Stimulated activated CD8-positive, alpha-beta memory T cell treated with anti-CD3 and anti-CD28 coated beads, Interleukin-15, amount 100 ng/mL, for 48 hours (primary cell): ENCODE data around the gene YWHAE.
"Not testable (repeated sequence)": the region's sequence is repeated elsewhere in the genome, so short reads cannot be mapped to it uniquely, and the experiment has no call there.

ENCODE experiments used
- DNase-seq, 2 donors: peaks; one replicate each; pipeline ENCODE4 v3.0.0-alpha.2; 2020; ENCODE audit warnings: low read depth in 2 of 2

Gene YWHAE

DNA sequence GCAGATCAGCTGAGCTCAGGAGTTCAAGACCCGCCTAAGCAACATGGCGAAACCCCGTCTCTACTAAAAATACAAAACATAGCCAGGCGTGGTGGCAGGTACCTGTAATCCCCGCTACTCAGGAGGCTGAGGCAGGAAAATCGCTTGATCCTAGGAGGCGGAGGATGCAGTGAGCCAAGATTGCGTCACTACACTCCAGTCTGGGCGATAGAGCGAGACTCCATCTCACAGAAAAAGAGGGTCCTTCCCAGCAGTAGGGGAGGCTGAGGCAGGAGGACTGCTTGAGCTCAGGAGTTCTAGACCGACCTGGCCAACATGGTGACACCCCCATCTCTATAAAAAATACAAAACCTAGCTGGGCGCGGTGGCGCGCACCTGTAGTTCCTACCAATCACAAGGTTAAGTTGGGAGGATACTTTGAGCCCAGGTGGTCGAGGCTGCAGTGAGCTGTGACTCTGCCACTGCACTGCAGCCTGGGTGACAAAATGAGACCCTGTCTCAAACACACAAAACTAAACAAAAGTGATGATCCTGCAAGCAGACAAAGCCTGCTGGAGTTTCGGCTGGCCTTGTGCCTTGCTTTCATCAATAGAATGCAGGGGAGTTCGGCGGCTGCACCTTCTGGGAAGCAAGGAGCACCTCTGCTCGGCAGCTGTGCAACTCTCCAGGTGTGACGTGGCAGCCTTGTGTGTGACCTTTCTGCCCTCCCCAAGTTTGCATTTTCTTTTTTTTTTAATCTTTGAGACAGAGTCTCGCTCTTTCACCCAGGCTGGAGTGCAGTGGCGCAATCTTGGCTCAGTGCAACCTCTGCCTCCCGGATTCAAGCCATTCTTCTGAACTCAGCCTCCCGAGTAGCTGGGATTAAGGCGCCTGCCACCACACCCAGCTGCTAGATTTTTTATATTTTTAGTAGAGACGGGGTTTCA is 12.4 kb upstream of the YWHAE start:
- no peak for DNase-seq

DNA sequence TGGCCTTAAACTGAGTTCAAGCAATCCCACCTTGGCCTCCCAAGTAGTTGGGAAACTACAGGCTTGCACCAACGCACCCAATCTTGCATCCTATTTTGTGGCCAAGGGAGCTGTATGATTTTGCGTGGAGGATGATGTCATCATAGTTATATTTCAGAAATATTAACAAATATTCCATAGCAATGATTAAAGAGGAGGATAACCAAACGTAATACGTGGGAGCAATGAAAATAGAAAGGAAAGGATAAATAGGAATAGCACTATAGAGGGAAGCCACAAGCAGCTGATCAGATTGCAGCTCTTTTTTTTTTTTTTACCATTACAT is 2.2 kb upstream of the YWHAE start:
- no peak for DNase-seq

DNA sequence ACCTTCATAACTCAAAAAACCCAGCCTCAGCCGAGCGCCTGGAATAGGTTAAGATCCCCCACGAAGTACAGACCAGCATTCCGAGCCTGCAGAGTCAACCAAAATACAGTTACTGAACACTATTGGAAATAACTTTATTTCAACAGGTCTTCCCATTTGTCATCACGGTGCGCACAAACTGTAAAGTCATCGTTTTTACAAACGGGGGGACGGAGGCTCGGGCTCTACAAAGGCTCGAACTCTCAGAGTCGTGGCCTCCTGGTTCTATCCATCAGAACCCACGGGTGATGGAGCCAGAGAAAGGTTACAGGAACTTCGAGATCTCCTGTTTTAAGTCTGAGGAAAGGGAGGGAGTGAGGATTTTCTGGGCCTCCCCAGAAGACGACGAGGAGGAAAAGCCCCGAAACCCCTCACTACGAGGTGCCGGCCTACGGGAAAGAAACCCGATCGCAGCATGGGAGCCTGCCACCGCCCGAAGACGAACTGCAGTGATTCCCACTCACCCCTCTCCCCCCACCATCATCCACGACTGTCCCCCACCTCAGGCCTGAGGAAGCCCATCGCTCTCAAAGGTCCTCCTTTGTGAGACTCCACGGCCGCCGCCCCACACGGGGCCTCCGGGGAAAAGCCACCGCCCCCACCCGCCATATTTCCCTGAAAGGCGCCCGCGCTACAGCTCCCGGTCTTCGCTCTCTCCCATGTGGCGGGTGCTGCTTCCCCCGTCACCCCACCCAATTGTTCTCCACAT is 917 bp downstream of the YWHAE start:
- peak; percentile 19 to 25 for DNase-seq

DNA sequence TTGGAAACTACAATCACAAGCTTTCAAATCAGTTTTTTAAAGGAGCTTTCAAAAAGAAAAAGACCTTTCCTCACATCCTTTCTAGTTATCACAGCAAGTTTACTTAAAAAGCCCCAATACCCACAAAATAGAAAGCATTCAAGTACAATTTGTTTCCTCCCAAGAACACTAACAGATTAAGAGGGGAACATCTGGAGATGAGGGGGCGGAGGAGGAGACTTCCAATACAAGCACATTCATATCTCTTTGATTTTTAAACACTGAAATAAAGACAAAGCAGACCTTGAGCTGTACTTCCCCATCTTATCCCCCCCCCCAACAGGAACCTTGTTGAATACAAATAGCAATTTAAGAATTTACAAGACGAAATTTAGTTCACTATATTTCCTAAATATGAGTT is 2.0 kb downstream of the YWHAE start:
- DNase-seq: no peak

DNA sequence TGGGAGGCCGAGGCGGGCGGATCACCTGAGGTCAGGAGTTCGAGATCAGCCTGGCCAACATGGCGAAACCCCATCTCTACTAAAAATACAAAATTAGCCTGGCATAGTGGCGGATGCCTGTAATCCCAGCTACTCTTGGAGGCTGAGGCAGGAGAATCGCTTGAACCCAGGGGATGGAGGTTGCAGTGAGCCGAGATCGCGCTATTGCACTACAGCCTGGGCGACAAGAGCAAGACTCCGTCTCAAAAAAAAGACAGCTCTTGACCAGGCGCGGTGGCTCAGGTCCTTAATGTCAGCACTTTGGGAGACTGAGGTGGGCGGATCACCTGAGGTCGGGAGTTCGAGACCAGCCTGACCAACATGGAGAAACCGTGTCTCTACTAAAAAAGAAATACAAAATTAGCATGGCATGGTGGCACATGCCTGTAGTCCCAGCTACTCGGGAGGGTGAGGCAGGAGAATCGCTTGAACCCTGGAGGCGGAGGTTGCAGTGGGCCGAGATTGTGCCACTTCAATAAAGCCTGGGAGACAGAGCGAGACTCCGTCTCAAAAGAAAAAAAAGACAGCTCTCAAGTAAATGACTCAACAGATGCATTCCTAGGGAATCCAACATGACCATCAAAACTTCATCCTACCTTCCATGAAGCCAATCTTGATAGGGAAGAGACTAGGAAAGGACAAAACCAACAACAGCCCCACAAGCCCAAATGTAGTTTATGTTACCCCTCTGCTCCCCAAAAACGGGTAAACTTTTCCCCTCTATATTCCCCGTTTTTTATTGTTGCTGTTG is 4.0 kb downstream of the YWHAE start:
- DNase-seq: not testable (repeated sequence)

DNA sequence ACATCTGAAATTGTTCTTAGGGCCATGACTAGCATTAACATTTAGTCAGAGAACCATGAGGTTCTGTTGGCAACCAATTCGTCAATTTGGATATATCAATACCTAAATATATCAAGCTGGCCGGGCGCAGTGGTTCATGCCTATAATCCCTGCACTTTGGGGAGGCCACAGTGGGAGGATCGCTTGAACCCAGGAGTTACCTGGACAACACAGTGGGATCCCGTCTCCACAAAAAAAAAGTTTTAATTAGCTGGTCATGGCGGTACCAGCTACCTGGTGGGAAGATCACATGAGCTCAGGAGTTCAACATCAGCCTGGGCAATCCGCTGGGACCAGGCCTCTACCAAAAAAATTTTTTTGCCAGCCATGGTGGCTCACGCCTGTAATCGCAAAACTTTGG is 8.4 kb downstream of the YWHAE start:
- no peak for DNase-seq

DNA sequence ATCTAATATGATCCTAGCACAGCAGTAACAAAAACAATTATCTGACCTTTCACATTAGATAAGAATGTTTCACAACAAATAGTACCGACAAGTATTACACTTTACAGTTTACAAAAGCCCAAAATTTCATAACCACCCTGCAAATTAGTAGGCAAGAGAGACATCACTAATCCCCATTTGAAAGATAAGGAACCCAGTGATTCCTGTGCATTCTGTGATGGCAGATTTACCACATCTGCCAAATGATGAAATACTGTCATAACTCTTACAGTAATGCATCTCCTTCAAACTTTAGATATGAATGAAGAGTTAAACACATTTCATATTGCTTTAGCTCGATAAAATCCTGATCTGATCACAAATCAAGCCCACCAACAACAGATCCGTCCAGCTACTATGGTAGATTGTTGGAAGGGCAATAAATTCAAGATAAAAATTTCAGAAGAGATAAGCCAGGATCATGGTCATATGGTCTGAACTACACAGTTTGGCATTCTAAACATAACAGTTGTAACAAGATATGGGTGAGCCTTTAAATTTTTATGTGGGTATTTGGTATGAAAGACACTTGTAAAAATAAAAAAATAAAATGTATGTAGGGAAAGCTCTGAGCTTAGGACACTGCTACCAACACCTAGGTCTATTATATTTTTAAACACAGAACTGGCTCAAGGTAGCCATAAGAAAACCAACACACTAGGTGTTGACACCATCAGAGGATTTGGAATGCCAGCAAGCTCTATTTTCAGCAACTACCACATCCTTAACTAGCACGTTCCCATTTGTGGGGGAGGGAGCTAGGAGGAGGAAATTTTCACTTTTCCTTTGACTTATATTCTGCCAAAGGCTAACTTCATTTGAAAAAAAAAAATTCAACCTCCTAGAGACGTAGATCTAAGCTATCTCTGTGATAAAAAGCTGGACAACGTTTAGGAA is 9.3 kb downstream of the YWHAE start:
- no peak for DNase-seq

DNA sequence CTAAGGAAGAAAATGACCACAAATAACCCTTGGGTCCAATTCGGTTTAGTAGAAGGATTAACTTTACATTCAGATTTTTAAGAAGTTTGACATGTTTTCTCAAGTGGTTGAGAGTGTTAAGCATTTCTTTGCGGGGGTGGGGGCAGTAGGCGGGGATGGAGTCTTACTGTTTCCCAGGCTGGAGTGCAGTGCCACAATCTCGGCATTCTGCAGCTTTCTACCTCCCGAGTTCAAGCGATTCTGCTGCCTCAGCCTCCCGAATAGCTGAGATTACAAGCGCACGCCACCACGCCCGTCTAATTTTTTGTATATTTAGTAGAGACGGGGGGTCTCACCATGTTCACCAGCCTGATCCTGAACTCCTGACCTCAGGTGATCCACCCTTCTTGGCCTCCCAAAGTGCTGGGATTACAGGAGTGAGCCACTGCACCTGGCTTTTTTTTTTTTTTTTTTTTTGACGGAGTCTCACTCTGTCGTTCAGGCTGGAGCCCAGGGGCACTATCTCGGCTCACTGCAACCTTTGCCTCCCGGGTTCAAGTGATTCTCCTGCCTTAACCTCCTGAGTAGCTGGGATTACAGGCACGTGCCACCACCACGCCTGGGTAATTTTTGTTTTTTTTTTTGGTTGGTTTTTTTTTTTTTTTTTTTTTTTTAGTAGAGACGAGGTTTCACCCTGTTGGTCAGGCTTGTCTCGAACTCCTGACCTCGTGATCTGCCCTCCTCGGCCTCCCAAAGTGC is 12.4 kb downstream of the YWHAE start:
- not testable (repeated sequence) for DNase-seq

DNA sequence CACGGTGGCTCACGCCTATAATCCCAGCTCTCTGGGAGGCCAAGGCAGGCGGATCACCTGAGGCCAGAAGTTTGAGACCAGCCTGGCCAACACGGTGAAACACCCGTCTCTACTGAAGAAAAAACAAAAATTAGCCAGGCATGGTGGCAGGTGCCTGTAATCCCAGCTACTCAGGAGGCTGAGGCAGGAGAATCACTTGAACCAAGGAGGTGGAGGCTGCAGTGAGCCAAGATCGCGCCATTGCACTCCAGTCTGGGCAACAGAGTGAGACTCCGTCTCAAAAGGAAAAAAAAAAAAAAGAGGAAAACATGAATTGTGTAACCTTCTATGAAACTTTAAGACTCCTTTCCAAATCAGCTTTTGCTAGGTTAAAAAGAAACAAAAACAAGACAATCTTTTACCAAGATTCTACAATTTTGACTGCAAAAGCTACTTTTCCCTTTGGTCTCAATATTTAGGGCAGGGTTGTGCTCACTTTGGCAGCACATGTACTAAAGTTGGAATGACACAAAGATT is 13.3 kb downstream of the YWHAE start:
- DNase-seq: not testable (repeated sequence)

DNA sequence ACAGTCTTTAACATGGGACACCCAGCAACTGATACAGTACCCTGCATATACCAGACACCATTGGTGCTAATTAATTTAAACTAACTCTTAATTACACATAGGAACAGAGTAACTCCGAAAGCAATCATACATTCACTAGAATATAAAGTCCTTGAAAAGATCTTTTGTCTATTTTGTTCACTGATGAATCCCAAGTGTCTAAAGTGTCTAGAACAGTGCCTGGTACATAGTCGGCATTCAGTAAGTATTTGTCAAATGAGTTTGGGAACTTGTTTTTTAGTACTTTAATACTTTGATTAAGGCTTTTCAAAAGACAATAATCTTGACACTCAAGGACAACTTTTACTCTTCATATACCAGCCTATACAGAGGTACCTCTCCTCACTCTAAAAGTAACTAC is 13.8 kb downstream of the YWHAE start:
- no peak for DNase-seq

DNA sequence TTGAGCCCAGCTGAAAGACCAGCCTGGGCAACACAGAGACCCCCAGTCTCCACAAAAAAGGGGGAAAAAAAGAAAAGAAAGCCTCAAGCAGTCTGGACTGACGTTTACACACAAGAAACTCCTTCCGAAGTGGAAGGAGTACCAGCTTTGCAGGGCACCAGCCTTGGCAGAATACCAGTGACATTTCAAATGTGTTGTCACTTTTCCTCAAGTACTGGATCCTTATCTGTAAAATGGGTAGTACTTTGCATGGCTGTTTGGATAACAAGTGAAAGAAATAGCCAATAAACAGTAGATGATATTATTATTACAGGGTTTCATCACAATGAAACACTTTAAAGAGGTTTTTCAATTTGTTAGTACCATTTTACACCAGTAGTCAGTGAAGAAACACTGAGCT is 14.2 kb downstream of the YWHAE start:
- no peak for DNase-seq

DNA sequence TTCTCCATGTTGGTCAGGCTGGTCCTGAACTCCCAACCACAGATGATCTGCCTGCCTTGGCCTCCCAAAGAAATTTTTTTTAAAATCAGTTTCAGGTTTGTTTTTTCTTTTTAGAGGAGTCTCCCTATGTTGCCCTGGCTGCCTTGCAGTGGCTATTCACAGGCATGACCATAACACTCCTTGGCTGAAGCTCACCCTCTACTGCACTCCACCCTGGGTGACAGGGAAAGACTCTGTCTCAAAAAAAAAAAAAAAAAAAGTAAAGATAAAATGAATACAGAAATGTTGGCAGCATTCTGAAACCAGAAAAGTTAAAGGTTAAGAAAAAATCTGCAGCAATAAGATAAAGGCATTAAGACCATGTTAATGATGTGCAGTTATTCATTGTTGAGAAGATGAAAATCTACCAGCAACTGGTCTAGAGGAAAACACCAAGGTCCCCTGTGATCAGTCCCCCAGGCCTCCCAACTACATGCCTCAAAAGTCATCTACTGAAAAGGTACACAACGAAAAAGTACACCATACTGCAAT is 15.1 kb downstream of the YWHAE start:
- no peak for DNase-seq

DNA sequence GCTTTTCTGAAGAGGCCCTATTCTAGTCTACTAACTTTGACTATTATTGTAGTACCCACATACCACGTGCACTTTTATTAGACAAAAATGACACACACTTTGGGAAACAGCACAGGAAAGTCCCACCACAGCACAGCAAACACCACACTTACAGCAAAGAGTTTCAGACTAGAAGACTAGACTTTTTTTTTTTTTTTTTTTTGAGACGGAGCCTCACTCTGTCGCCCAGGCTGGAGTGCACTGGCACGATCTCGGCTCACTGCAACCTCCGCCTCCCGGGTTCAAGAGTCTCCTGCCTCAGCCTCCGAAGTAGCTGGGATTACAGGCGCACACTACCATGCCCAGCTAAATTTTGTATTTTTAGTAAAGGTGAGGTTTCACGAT is 20.1 kb downstream of the YWHAE start:
- DNase-seq: no peak

DNA sequence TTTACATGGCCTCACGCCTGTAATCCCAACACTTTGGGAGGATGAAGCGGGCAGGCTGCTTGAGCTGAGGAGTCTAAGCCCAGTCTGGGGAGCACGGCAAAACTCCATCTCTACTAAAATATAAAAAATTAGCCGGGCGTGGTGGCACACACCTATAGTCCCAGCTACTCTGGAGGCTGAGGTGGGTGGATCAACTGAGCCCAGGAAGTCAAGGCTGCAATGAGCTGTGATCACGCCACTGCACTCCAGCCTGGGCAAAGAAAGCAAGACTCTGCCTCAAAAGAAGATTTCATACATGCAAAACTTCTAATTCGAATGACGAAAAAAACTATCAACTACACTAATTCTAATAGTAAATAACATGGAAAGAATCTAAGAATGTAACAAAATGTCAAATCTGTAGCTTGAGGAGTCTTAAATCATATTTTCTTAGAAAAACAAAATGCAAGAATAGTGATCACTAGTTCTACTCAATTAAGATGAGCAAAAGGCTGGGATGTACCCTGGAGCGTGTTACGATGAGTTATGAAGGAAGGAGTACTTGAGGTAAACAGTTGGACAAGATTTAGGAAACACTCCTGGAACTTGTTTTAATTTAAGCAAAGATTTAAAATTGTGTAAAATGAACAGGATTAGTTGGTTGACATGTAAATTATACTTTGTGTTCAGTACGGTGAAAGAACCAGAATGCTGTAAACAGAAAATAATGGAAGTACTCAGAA is 20.7 kb downstream of the YWHAE start:
- DNase-seq: no peak

DNA sequence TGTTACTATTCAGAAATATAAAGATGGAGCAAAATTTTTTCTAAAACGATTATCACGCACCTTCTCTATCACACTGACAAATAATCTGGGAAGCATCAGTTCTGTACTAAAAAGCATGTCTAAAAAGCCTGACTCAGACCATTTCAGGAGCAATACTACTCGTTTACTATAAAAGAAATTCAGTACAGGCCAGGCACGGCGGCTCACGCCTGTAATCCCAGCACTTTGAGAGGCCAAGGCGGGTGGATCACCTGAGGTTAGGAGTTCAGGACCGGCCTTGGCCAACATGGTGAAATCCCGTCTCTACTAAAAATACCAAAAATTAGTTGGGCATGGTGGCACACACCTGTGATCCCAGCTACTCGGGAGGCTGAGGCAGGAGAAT is 21.6 kb downstream of the YWHAE start:
- DNase-seq: not testable (repeated sequence)

DNA sequence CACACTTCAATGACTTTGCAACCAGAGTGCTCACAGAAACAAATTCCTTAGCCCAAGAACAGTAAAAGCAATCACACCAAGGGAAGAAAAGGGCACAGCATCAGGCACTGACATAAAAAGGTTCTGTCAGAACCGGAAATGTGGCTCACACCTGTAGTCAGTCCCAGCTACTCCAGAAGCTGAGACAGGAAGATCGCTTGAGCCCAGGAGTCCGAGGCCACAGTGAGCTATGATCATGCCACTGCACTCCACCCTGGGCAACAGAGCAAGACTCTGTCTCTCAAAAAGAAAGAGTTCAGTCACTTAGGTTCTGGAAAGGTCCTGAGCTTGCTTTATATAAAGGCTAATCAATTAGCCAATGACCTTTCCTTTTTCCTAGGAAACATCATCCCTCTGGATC is 22.7 kb downstream of the YWHAE start:
- no peak for DNase-seq

DNA sequence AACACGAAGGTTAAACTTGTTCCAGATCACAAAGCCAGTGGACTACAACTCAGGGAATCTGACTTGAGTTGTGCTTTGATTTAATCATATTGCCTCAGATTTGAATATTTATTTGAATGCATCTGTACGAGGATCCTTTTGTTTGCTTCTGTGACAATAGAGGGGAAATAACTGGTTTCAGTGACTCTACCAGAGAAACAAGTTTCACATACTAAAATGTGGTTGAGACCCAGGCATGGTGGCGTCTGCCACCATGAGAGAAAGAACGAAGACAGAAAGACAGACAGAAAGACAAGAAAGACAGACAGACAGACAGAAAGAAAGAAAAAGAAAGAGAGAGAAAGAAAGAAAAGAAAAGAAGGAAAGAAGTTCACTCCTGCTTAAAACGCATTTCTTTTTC is 24.0 kb downstream of the YWHAE start:
- no peak for DNase-seq

DNA sequence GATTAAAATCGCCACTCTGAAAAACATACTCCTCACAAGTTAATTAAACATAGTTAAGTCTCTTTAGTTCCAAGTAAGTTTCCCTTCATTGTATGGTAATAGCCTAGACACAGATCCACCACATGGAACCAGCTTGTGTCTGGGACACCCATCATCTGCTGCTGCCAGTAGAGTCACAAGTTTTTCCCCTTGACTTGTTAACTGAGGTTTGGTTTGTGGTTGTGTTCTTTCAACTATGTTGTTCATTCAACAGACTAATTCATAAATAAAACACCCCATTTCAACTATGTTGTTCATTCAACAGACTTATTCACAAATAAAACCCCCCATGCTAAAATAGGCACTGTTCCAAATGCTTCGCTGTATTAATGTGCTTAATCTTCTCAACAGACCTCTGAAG is 24.4 kb downstream of the YWHAE start:
- no peak for DNase-seq

DNA sequence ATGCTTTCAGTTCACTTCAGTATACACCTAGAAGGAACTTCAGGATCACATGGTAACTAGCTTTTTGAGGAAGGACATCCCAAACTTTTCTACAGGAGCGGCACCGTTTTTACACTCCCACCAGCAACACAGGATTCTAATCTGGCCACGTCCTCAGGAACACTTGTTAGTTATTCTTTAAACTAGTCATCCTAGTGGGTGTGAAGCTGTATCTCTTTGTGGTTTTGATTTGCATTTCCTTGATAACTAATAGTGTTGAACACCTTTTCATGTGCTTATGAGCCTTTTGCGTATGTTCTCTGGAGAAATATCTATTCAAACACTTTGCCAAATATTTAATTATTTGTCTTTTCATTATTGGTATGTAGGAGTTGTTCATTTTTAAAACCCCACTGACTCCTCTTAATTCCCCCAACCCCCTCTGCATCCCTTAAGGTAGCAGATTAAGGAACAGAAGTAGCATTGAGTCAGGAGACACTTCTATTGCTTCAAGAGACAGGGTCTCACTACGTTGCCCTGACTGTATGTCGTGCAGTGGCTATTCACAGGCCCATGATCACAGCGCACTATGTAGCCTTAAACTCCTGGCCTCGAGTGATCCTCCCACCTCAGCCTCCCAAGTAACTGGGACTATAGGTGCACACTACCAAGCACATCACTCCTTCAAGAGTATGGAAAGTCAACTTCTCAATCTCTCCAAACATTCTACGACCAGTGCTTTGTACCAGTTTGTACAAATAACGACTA is 25.4 kb downstream of the YWHAE start:
- DNase-seq: no peak
